Suprapubic skin (tissue), 4 donors: ENCODE data around the gene FAM117A. TPM values are rescaled to one million over a fixed set of nuclear protein-coding genes. Genes with fewer than 3 reads are reported as not detected.

ENCODE experiments used
- DNase-seq, 2 donors: peaks; one replicate each; pipeline ENCODE4 v3.0.0-alpha.2; 2019; ENCODE audit warnings: low spot score in 2 of 2
- H3K27ac ChIP-seq: fragments of 200-600 bp; sonication (generic); one replicate; pipeline ENCODE4 v1.5.1; 2019
- H3K27me3 ChIP-seq: fragments of 200-600 bp; sonication (generic); one replicate; pipeline ENCODE4 v1.5.1; 2019
- H3K36me3 ChIP-seq: fragments of 200-600 bp; sonication (generic); one replicate; pipeline ENCODE4 v1.5.1; 2019
- H3K4me1 ChIP-seq: fragments of 200-600 bp; sonication (generic); one replicate; pipeline ENCODE4 v1.5.1; 2019
- H3K4me3 ChIP-seq: fragments of 200-600 bp; sonication (generic); one replicate; pipeline ENCODE4 v1.5.1; 2019; ENCODE audit warnings: mild to moderate bottlenecking
- H3K9me3 ChIP-seq: fragments of 200-600 bp; sonication (generic); one replicate; pipeline ENCODE4 v1.5.1; 2019
- EP300 ChIP-seq: sonication (generic); formaldehyde crosslinking; IDR thresholded peaks from one replicate; pipeline ENCODE4 v1.6.1; 2017; ENCODE audit warnings: antibody characterized with exemption
- POLR2A ChIP-seq, 2 donors: fragments of 450-650 bp; IDR thresholded peaks; one replicate each; pipeline ENCODE4 v1.6.1; 2017; ENCODE audit warnings: antibody characterized with exemption in 2 of 2, mild to moderate bottlenecking in 2 of 2, moderate library complexity in 2 of 2
- POLR2AphosphoS5 ChIP-seq, 3 donors: sonication (generic); formaldehyde crosslinking; IDR thresholded peaks; one replicate each; pipeline ENCODE4 v1.6.1; 2017; ENCODE audit warnings: antibody characterized with exemption in 3 of 3
- WGBS: methylation state at CpG from one replicate; pipeline ENCODE4 v1.1.5; 2018; 5-methylcytosine and 5-hydroxymethylcytosine counted together
- total RNA-seq, 4 donors: library from RNA; depleted of rRNA; stranded (reverse); fragments of >200 nt; gene quantifications; one replicate each; pipeline ENCODE4 v1.1.0, GENCODE V29; 2016
- TF ChIP-seq, protein P1 (sequence below), 2 donors: fragments of 200-600 bp in 1 of 2; fragments of 450-650 bp in 1 of 2; sonication (generic) in 1 of 2; IDR thresholded peaks; one replicate each; pipeline ENCODE4 v1.5.1; 2016 to 2019; ENCODE audit warnings: antibody characterized with exemption in 2 of 2, mild to moderate bottlenecking in 1 of 2, moderate library complexity in 1 of 2

The FAM117A gene
- total RNA-seq, 4 donors from 2014 or later: 24.2 to 47.3 (median 28.7) TPM

DNA sequence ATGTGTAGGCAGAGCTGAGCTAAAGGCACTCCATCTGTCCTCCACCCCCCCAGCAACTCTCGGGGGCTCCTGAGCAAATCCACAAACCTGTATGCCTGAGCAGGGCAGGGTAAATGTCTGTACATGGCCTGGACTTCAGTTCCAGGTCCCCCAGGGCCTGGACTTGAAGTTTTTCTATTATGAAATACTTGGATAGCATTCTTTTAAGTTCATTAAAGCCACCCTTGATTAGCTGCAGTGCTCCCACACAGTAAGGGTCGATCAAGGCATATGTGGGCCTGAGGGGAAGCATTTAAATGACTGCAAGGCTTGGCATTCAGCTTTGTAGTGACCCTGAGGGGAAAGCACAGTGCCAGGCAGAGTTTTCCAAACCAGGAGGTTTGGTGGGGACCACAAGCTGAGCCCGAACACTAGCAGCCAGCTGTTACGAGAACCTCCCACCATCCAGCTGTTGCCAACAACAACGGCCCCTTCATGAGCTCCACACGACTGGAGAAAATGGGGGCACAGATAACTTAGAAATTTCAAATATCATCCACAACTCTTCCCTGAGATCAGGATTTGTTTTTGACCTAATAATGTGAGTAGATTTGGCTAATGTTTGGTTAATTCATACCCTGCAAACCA, 6.7 kb downstream of the FAM117A start:
- no peak for DNase-seq
- no peak overlapping the region for H3K27ac ChIP-seq
- no peaks in the 10 kb centered on the region for H3K27me3 ChIP-seq
- H3K36me3 ChIP-seq: peaks cover 5% of the 10 kb centered on the region
- TF ChIP-seq, protein P1, sequence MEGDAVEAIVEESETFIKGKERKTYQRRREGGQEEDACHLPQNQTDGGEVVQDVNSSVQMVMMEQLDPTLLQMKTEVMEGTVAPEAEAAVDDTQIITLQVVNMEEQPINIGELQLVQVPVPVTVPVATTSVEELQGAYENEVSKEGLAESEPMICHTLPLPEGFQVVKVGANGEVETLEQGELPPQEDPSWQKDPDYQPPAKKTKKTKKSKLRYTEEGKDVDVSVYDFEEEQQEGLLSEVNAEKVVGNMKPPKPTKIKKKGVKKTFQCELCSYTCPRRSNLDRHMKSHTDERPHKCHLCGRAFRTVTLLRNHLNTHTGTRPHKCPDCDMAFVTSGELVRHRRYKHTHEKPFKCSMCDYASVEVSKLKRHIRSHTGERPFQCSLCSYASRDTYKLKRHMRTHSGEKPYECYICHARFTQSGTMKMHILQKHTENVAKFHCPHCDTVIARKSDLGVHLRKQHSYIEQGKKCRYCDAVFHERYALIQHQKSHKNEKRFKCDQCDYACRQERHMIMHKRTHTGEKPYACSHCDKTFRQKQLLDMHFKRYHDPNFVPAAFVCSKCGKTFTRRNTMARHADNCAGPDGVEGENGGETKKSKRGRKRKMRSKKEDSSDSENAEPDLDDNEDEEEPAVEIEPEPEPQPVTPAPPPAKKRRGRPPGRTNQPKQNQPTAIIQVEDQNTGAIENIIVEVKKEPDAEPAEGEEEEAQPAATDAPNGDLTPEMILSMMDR (IDR thresholded peaks at IDR 0.05): no peak
- TF ChIP-seq POLR2A (IDR thresholded peaks at IDR 0.05) (no peak), POLR2AphosphoS5 (IDR thresholded peaks at IDR 0.05) (no peak)
- WGBS: 74% methylated on average over 6 of the region's 6 CpGs
- H3K4me1 ChIP-seq: peaks cover 36% of the 10 kb centered on the region
- no peaks in the 10 kb centered on the region for H3K9me3 ChIP-seq
- H3K4me3 ChIP-seq: no peak overlapping the region

DNA sequence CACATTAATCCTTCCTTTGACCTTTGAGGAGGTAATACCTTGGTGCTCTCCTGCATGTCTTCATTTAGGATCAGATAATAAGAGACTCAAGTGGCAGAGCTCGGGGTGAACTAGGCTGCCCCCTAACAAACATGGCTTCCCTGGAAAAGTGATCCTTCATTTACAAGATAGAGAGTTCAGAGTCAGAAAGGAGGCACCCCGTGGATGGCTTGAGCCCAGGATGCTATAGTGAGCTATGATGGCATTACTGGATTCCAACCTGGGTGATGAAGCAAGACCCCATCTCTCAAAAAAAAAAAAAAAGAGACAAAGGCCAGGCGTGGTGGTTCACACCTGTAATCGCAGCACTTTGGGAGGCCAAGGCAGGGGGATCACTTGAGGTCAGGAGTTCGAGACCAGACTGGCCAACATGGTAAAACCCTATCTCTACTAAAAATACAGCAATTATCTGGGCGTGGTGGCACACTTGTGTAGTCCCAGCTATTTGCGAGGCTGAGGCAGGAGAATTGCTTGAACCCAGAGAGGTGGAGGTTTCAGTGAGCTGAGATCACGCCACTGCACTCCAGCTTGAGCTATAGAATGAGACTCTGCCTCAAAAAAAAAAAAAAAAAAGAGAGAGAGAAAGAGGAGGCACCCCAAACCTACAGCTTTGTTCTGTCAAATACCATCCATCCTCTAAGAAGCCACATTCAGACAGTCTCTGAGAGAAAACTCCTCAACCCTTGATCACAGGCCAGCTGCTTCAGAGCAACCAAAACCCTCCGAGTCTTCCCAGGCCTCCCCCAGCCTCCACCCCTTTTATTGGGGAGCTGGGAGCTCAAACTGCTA, 7.4 kb downstream of the FAM117A start:
- 77% methylated on average over 9 of the region's 9 CpGs for WGBS
- Histone ChIP-seq H3K36me3 (peaks cover 5% of the 10 kb centered on the region), H3K27ac (no peak overlapping the region), H3K9me3 (no peaks in the 10 kb centered on the region), H3K27me3 (no peaks in the 10 kb centered on the region), H3K4me3 (no peak overlapping the region), H3K4me1 (peaks cover 29% of the 10 kb centered on the region)
- DNase-seq: no peak
- no peak for TF ChIP-seq POLR2AphosphoS5 (IDR thresholded peaks at IDR 0.05)
- TF ChIP-seq, protein P1 (IDR thresholded peaks at IDR 0.05): no peak
- no peak for TF ChIP-seq EP300
- no peak for TF ChIP-seq POLR2A (IDR thresholded peaks at IDR 0.05)

DNA sequence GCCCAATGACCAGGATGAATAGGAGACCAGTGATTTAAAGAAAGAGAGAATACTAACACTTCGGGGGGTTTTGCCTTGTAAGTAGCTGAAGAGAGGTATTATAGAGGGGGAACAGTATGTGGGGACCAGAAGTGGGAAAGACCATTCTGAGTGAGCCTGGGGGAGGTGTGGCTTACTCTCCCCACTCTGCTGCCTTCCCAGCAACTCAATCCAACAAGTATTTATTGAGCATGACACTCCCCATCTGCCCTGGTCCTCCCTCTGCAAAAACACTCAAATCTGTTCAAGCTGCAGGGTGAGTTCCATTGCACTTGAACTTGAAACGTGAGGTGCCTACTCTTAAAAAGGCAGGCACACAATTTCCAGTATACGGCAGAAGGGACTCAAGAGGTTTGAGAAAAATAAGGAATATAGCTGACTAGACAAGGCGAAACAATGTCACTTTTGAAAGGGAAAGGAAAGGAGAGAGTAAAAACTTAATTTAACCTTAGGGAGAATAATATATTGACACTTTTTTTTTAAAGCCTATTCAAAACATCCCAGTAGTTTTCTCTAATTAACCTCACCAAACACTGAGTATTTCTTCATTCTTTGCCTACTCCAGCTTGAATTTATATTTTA, 8.2 kb downstream of the FAM117A start:
- 60% methylated on average over 4 of the region's 4 CpGs for WGBS
- Histone ChIP-seq H3K27me3 (no peaks in the 10 kb centered on the region), H3K36me3 (peaks cover 5% of the 10 kb centered on the region), H3K4me1 (peaks cover 22% of the 10 kb centered on the region), H3K9me3 (no peaks in the 10 kb centered on the region), H3K4me3 (no peak overlapping the region), H3K27ac (no peak overlapping the region)
- no peak for DNase-seq
- TF ChIP-seq POLR2A (IDR thresholded peaks at IDR 0.05) (no peak), POLR2AphosphoS5 (IDR thresholded peaks at IDR 0.05) (no peak), EP300 (no peak)
- TF ChIP-seq, protein P1 (IDR thresholded peaks at IDR 0.05): no peak

GRCh38 chr17:49753959-49754391, 10.0 kb downstream of the FAM117A start:
- Histone ChIP-seq H3K36me3 (peaks cover 5% of the 10 kb centered on the region), H3K9me3 (no peaks in the 10 kb centered on the region), H3K27me3 (no peaks in the 10 kb centered on the region), H3K4me1 (peaks cover 22% of the 10 kb centered on the region), H3K27ac (peak overlapping the region; percentile 30), H3K4me3 (no peak overlapping the region)
- peak; percentile 79 to 85 for DNase-seq
- TF ChIP-seq POLR2A (IDR thresholded peaks at IDR 0.05) (no peak), POLR2AphosphoS5 (IDR thresholded peaks at IDR 0.05) (no peak), EP300 (no peak)
- TF ChIP-seq, protein P1 (IDR thresholded peaks at IDR 0.05): no peak
- 52% methylated on average over 8 of the region's 8 CpGs for WGBS

GRCh38 chr17:49752508-49752907, 11.4 kb downstream of the FAM117A start:
- 89% methylated on average over 3 of the region's 3 CpGs for WGBS
- Histone ChIP-seq H3K27me3 (no peaks in the 10 kb centered on the region), H3K4me3 (no peak overlapping the region), H3K27ac (no peak overlapping the region), H3K9me3 (no peaks in the 10 kb centered on the region), H3K4me1 (peaks cover 22% of the 10 kb centered on the region), H3K36me3 (no peaks in the 10 kb centered on the region)
- no peak for DNase-seq
- TF ChIP-seq POLR2AphosphoS5 (IDR thresholded peaks at IDR 0.05) (no peak), POLR2A (IDR thresholded peaks at IDR 0.05) (no peak), EP300 (no peak)
- TF ChIP-seq, protein P1 (IDR thresholded peaks at IDR 0.05): no peak
